ENCODE data around the gene PCBP3. TPM values are rescaled to one million over a fixed set of nuclear protein-coding genes. Genes with fewer than 3 reads are reported as not detected.

PCBP3 gene
- total RNA-seq, 2 experiments from 2014 or later: 3.4 to 3.8 TPM

DNA sequence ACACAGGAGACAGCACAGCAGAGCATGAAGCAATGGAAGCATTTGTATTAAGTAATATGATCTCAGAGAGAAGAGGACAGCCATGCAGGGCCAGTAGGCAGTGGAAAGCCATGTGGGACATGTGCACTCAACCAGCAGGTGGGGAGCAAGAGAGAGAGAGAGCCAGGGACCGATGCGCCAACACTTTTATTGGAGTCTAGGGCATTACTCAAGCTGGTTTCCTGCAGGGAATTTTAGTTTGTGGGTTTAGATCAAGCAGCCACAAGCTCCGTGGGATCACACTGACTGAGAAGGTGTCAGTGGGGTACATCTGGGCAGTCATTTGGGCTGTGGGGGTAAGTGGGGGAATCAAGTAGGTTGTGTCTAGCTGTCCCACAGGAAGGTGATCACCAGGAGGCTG is 137.1 kb downstream of the PCBP3 start:
- ATAC-seq (ENCODE audit: poor library complexity): no peak
- Mint-ChIP-seq H3K27me3 (no peaks in the 10 kb centered on the region), H3K9me3 (peaks cover 6% of the 10 kb centered on the region), H3K36me3 (ENCODE audit: low read depth) (peaks cover 5% of the 10 kb centered on the region), H3K4me1 (ENCODE audit: low read depth) (no peaks in the 10 kb centered on the region), H3K27ac (no peak overlapping the region), H3K4me3 (no peak overlapping the region)
- Histone ChIP-seq H3K27ac (ENCODE audit: low read depth in 1 of 2, low read length in 2 of 2) (no peak overlapping the region), H3K9me3 (ENCODE audit: control insufficient read depth in 1 of 2, insufficient read depth in 1 of 2, low read length in 2 of 2) (peaks cover 5 to 11% of the 10 kb centered on the region in 2 experiments), H3K4me1 (ENCODE audit: insufficient read depth, low read length) (no peaks in the 10 kb centered on the region), H3K27me3 (ENCODE audit: control insufficient read depth in 1 of 2, insufficient read depth in 2 of 2, low read length in 2 of 2) (no peaks in the 10 kb centered on the region), H3K36me3 (ENCODE audit: insufficient read depth, low read length) (no peaks in the 10 kb centered on the region), H3K4me3 (ENCODE audit: low read length) (no peak overlapping the region)
- ChIA-PET POLR2A (no interaction called here), CTCF (no interaction called here)
- DNase-seq: no peak
- TF ChIP-seq, protein P1, sequence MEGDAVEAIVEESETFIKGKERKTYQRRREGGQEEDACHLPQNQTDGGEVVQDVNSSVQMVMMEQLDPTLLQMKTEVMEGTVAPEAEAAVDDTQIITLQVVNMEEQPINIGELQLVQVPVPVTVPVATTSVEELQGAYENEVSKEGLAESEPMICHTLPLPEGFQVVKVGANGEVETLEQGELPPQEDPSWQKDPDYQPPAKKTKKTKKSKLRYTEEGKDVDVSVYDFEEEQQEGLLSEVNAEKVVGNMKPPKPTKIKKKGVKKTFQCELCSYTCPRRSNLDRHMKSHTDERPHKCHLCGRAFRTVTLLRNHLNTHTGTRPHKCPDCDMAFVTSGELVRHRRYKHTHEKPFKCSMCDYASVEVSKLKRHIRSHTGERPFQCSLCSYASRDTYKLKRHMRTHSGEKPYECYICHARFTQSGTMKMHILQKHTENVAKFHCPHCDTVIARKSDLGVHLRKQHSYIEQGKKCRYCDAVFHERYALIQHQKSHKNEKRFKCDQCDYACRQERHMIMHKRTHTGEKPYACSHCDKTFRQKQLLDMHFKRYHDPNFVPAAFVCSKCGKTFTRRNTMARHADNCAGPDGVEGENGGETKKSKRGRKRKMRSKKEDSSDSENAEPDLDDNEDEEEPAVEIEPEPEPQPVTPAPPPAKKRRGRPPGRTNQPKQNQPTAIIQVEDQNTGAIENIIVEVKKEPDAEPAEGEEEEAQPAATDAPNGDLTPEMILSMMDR (IDR thresholded peaks at IDR 0.05): no peak
- intact Hi-C loops (cut with DNase I, micrococcal nuclease): no loop called here

DNA sequence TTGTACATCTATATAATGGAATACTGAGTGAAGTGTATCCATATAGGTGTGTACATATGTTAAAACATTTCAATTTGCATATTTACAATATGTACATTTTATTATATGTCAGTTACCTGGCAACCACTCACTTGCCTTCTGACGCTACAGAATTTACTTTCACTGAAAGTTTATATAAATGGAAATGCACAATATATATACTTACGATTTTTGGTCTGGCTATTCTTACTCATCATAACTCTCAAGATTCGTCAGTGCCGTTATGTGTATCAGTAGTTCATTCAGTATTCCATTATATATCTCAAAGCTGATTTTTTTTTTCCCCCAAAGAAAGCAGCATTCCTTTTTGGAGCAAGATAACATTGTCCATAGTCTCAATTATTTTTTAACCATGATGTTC is 138.2 kb downstream of the PCBP3 start:
- intact Hi-C loops (cut with DNase I, micrococcal nuclease): no loop called here
- TF ChIP-seq, protein P1 (IDR thresholded peaks at IDR 0.05): no peak
- Histone ChIP-seq H3K27ac (ENCODE audit: low read depth in 1 of 2, low read length in 2 of 2) (no peak overlapping the region), H3K4me1 (ENCODE audit: insufficient read depth, low read length) (no peaks in the 10 kb centered on the region), H3K9me3 (ENCODE audit: control insufficient read depth in 1 of 2, insufficient read depth in 1 of 2, low read length in 2 of 2) (peaks cover 5 to 11% of the 10 kb centered on the region in 2 experiments), H3K4me3 (ENCODE audit: low read length) (no peak overlapping the region), H3K27me3 (ENCODE audit: control insufficient read depth in 1 of 2, insufficient read depth in 2 of 2, low read length in 2 of 2) (no peaks in the 10 kb centered on the region), H3K36me3 (ENCODE audit: insufficient read depth, low read length) (no peaks in the 10 kb centered on the region)
- Mint-ChIP-seq H3K4me3 (no peak overlapping the region), H3K4me1 (ENCODE audit: low read depth) (no peaks in the 10 kb centered on the region), H3K27ac (no peak overlapping the region), H3K27me3 (no peaks in the 10 kb centered on the region), H3K9me3 (peaks cover 6% of the 10 kb centered on the region), H3K36me3 (ENCODE audit: low read depth) (peaks cover 5% of the 10 kb centered on the region)
- ChIA-PET POLR2A (interaction anchor here (0.6 kb wide), 1 partner anchor 31 kb away, joined by 3 read pairs; no protein-coding TSS in a partner anchor), CTCF (no interaction called here)
- ATAC-seq (ENCODE audit: poor library complexity): no peak
- no peak for DNase-seq

- Mint-ChIP-seq H3K9me3 (no peaks in the 10 kb centered on the region), H3K27ac (no peak overlapping the region), H3K4me3 (no peak overlapping the region), H3K36me3 (ENCODE audit: low read depth) (no peaks in the 10 kb centered on the region), H3K4me1 (ENCODE audit: low read depth) (no peaks in the 10 kb centered on the region), H3K27me3 (no peaks in the 10 kb centered on the region)
- CTCF ChIA-PET: no interaction called here
- intact Hi-C loops (cut with DNase I, micrococcal nuclease): no loop called here
- POLR2A ChIA-PET: no interaction called here
- H3K4me1 ChIP-seq (ENCODE audit: insufficient read depth, low read length): no peaks in the 10 kb centered on the region
- ATAC-seq (ENCODE audit: poor library complexity) (no peak), DNase-seq (no peak)
- H3K4me3 ChIP-seq (ENCODE audit: low read length): no peak overlapping the region
- TF ChIP-seq, protein P1 (IDR thresholded peaks at IDR 0.05): no peak
- H3K9me3 ChIP-seq (ENCODE audit: control insufficient read depth in 1 of 2, insufficient read depth in 1 of 2, low read length in 2 of 2): peaks cover 0 to 4% of the 10 kb centered on the region in 2 experiments
- H3K27me3 ChIP-seq (ENCODE audit: control insufficient read depth in 1 of 2, insufficient read depth in 2 of 2, low read length in 2 of 2): no peaks in the 10 kb centered on the region
- no peaks in the 10 kb centered on the region for H3K36me3 ChIP-seq (ENCODE audit: insufficient read depth, low read length)
- H3K27ac ChIP-seq (ENCODE audit: low read depth in 1 of 2, low read length in 2 of 2): no peak overlapping the region
These were observed 143.1 kb downstream of the PCBP3 start for GRCh38 chr21:45786660-45787059.

Data from CD4-positive, alpha-beta T cell (primary cell).